Stimulated activated CD4-positive, alpha-beta T cell treated with anti-CD3 and anti-CD28 coated beads, Interleukin-15, amount 100 ng/mL, for 1 hour (primary cell): ENCODE data around the gene CASD1.

Experiments used
- DNase-seq, 2 donors: peaks; one replicate each; pipeline ENCODE4 v3.0.0-alpha.2; 2020; ENCODE audit warnings: low read depth in 1 of 2, low spot score in 1 of 2

The CASD1 gene

DNA sequence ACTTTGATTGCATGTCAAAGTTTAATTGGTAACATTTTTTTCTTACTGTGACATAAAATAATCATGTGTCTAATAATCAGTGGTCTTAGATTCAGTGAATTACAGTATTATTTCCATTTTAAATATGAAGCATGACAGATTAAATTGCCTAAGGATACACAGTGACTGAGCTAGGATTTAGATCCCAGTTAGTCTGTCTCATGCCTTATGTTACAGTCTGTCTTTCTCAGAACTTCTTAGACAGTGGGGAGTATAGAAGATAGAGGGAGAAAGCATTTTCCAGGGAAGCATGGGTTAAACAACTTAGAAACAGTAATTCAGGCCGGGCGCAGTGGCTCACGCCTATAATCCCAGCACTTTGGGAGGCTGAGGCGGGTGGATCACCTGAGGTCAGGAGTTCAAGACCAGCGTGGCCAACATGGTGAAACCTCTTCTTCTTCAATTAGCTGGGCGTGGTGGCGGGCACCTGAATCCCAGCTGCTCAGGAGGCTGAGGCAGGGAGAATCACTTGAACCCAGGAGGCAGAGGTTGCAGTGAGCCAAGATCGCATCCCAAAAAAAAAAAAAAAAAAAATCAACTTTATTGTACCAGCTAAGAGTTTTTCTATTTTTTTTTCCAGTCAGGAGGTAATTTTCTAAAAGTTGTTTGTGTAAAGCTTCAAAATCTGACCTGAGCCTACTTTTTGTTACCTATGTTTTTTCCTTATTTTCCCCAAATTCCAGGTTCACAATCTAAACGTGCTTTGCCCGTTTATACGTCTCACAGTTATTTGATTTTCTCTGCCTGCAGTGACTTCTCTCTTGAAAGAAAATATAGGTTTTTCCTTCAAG is 3.3 kb downstream of the CASD1 start:
- DNase-seq: no peak

GRCh38 chr7:94513565-94513860 is 3.9 kb downstream of the CASD1 start:
- no peak for DNase-seq

DNA sequence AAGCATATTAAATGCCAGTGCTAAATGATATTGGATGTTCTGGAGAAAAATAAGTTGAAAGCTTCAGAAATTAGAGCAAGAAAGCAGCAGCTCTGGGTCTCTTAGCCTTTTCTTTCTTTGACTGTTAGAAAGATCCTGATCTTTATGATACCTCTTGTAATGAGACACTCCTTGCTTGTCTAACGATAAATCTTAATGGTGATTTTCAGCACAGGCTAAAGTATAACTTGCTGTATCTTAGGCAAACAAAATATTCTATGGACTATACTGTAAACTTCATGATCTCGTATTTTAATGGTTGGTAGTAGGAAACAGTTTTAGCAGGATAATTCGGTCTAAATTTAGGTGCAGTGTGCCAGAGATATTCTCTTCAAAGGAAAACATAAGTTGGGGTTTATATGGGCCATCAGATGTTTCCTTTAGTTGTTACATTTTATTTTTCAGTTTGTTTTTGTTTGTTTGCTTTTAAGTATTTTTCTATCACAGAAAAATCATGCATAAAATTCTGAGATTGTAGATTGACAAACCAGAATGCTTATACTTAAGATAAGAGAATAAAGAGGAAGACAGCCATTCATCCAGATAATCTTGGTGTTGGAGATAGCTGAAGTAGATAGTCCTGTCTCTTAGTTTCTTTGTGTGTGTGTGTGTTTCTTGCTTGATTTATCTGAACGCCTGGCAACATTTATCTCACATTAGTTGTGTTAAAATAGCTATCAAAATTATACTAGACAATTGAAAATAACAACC is 4.7 kb downstream of the CASD1 start:
- no peak for DNase-seq

DNA sequence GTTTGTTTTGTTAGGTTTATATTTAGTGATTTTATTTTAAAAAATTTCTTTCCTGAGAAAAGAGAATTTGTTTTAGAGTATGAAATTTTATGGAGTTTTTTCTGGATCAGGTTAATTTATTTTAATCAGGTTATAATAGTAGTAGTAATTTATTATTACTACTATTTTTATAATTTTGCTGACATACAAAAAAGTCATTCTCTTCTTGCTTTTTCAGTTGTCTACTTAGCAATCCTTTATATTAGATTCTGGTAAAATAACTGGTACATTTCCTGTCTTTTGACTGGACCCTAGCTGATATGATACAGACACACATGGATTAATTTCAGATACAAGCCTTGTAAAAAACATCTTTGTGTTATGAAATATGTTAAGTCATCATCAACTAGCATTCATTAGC is 5.3 kb downstream of the CASD1 start:
- no peak for DNase-seq

DNA sequence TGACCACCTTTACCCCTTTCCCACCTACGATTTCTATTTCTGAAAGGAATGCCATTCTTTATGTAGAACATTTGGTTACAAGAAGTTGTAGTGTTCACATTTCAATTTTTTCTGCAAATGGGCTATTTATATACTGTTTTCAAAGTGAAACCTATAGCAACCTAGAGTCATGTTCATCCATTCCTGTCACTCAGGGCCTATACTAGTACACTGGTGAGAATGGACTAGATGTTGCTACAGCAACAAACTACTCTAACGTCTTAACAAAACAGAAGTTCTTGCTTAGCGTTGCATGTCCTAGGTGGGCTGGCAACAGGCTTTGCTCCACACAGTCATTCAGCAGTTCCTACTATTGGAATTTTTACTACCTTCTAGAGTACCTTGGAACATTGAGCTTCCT is 16.3 kb downstream of the CASD1 start:
- DNase-seq: no peak

GRCh38 chr7:94529516-94529915 is 19.9 kb downstream of the CASD1 start:
- DNase-seq: no peak

- DNase-seq: no peak
Measured at GRCh38 chr7:94530109-94530508, 20.5 kb downstream of the CASD1 start.

GRCh38 chr7:94532676-94533075 is 23.1 kb downstream of the CASD1 start:
- no peak for DNase-seq

GRCh38 chr7:94540428-94540827 is 30.8 kb downstream of the CASD1 start:
- no peak for DNase-seq

- DNase-seq: no peak
Measured at GRCh38 chr7:94547126-94547525, 37.5 kb downstream of the CASD1 start.

DNA sequence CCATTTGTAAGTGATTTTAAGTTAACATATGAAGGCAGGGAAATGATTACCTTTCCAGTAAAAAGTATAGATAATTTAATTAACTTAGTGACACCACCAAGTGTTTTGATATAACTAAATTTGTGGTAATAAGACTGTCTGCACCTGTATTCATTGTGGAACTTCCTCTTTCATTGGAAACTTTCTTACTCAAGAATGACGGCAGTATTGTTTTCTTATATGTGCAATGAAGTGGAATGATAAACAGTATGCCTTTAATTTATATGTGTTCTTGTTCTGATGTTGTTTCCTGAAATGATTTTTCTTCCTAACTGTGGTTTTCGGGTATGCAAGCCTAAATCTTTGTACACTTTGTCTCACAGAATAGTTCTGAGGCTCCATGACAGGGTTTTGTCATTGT is 46.4 kb downstream of the CASD1 start:
- no peak for DNase-seq

DNA sequence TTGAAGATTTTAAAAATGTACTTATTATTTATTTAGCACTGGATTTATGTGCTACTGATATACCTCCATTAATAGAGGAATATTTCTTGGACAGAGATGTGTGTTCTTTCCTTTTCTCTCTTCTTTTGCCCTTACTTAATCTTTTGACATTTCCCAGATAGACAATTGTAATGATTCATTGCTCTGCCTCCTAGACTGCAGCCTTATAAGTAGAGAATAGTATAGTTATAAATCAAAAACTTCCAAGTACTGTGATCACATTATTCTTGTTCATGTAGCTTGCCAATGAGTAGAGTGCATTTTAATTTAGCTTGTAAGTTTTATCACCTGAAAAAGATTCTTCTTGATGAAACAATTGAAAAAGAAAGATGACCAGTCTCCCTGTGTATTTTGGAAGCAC is 47.6 kb downstream of the CASD1 start:
- DNase-seq: no peak

GRCh38 chr7:94559972-94560371 is 50.4 kb downstream of the CASD1 start:
- no peak for DNase-seq

DNA sequence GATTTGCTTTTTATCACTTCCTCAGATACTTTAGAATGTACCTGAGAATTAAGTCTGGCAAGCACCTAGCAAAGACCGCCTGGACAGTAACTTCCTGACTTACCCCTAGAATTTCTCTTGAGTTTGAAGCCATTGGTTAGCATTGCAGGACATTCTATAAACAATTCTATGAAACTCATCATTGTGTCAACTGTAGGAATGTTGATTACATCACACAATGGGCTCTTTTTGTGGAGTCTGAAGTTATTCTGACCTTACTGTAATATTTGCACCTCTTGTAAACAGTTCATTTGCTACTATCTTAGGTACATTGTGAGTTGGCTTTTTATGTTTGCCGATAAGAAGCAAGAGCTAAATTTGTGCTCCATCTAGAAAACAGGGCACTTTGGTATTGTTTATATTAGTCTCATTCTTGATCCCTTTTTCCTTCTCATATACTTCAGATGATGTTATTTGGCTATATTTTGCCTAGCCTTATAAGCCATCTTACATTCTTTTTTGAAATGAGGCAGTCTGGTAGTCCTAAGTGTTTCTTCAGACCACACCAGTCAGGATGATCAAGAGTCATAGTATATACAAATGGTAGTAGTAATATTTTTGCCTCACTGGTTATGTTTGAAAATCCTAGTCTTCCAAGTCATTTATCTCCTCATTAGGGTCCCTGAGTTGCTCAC is 52.4 kb downstream of the CASD1 start:
- DNase-seq: no peak

DNA sequence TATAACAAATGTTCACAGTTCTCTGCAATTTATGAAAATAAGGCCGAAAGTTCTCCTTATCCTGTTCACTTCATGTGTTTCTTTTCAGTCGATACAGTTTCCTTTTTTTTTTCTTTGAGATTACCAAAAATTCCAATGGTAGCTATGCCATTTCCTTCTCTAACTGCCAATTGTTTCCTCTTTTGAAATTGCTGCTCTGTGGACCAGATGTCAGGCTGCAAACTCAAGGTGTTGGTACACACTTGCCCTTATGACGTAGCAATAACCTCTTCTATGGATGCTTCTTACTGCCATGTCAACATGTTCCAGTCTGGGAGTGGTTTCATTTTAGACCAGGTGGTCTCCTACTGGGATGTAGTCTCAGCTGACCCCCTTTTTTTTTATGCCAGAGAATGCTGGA is 52.9 kb downstream of the CASD1 start:
- no peak for DNase-seq

GRCh38 chr7:94565247-94565894 is 55.8 kb downstream of the CASD1 start:
- DNase-seq: no peak

DNA sequence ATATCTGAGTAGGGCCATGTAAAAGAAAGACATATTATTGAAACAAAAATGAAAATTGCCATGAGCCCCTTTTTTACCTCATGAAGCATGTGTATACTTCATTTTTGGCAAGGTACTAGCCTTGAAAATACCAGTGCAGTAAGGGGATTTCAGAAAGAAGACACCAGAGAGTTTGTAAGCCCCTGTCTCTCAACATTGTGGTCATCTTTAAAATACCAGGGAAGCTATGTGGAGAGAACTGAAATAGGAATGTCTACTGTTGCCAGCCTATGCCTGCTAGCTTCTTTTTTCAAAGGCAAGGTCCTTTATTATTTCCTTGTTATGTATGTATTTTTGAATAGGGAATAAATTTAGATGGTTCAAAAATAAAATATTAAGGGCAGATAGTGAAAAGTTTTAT is 57.8 kb downstream of the CASD1 start:
- DNase-seq: no peak

GRCh38 chr7:94571816-94572215 is 62.2 kb downstream of the CASD1 start:
- DNase-seq: no peak

DNA sequence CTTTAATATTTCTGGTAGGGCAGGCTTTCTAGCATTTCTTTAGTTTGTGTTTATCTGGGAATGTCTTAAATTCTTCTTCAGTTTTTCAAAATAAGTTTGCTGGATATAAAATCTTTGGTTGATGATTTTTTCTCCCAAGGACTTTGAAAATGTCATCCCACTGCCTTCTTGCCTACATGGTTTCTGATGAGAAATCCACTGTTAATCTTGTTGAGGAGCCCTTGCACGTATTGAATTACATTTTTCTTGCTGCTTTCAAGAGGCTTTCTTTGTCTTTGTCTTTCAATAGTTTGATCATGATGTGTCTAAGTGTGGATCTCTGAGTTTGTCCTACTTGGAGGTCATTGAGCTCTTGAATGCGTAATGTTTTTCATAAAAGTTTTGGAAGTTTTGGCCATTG is 66.0 kb downstream of the CASD1 start:
- no peak for DNase-seq

- DNase-seq: no peak
Measured at GRCh38 chr7:94576316-94576715, 66.7 kb downstream of the CASD1 start.

- no peak for DNase-seq
Measured at GRCh38 chr7:94577357-94577756, 67.7 kb downstream of the CASD1 start.

DNA sequence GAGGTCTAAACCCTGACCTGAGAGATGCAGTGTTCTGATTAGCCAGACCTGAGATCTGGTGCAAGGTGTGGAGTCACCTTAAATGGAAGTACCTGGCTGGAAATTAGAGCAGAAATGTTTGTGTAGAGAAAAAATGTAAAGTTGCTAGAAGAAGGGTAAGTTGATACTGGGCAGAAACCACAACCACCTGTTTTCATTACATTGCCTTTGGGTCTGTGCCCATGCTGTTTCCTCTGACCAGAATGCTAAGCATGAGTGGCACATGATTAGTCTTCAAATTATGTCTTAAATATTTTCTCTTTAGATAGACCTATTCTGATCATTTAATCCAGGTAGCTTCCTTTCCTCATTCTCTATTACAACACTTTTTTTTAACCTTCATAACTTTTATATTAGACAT is 69.0 kb downstream of the CASD1 start:
- DNase-seq: no peak
